ENCODE data around the gene RIMS3.

Gene RIMS3

DNA sequence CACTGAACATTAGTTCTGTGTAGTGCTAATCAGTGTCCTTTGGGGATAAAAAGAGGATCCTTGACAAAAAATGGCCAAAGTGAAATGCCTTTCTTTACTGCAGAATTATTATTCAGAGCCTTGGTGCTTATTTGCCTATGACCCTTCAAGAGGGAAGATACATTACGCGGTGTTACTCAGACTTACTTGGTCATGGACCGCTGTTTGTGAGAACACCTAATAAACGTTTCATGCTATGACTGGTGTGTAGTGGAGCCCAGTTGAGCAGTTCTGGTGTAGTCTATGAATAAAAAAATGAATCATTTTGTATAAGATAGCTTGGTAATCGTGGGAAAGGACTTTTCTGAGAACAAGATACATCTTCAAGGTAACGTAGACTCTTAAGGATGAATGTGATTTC lies 34.3 kb upstream of the RIMS3 start:
- Mint-ChIP-seq H3K9me3 (no peaks in the 10 kb centered on the region), H3K27ac (peak overlapping the region; percentile 82), H3K27me3 (no peaks in the 10 kb centered on the region), H3K36me3 (ENCODE audit: low read depth) (peaks cover 42% of the 10 kb centered on the region), H3K4me1 (ENCODE audit: low read depth) (peaks cover 78% of the 10 kb centered on the region), H3K4me3 (no peak overlapping the region)
- no peak for DNase-seq

GRCh38 chr1:40697436-40697835 lies 32.0 kb upstream of the RIMS3 start:
- no peaks in the 10 kb centered on the region for H3K27me3 Mint-ChIP-seq
- H3K36me3 Mint-ChIP-seq (ENCODE audit: low read depth): peaks cover 60% of the 10 kb centered on the region
- H3K9me3 Mint-ChIP-seq: no peaks in the 10 kb centered on the region
- H3K4me3 Mint-ChIP-seq: no peak overlapping the region
- no peak for DNase-seq
- H3K4me1 Mint-ChIP-seq (ENCODE audit: low read depth): peaks cover 82% of the 10 kb centered on the region
- peak overlapping the region; percentile 69 for H3K27ac Mint-ChIP-seq

DNA sequence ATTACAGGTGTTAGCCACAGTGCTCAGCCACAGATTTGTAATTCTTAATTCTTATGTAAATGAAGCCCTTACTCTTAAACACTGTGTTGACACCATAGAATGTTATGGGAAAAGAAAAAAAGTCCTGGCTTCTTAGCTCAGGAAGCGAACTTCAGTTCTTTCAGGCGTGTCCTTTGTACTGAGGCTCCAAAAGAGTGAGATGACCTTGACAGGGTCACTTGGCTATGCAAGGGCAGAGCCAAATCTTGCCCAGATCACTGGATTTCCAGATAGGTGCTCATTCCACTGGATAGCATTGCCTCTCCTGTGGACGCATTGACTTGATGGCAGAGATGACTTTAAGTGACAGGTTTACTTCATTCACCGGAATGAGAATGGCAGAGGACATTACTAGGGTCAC lies 30.8 kb upstream of the RIMS3 start:
- H3K27ac Mint-ChIP-seq: peak overlapping the region; percentile 37
- H3K4me1 Mint-ChIP-seq (ENCODE audit: low read depth): peaks cover 77% of the 10 kb centered on the region
- no peaks in the 10 kb centered on the region for H3K9me3 Mint-ChIP-seq
- no peak overlapping the region for H3K4me3 Mint-ChIP-seq
- H3K36me3 Mint-ChIP-seq (ENCODE audit: low read depth): peaks cover 70% of the 10 kb centered on the region
- no peak for DNase-seq
- H3K27me3 Mint-ChIP-seq: no peaks in the 10 kb centered on the region

DNA sequence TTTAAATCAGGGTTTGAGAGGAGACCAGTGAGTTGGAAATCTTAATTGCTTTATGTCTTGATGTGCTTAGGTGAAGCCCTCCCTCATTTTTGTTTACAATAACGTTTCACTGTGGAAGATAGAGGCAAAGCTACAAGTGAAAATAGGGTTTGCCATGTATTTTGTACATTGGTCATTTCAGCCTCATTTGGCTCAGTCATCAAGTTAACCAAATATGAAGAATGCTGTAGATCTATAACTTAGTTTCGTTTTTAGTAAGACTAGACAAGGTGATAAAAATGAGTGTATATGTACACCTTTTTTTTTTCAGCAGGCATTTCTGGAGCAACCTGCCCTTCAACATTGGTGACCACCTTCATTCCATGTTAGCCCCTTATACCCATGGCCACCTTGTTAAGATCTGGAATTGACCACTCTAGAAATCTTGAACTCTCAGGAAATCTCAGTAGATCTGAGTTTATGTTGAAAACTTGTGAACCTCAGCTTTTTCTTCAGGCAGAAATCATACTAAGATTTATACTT lies 28.9 kb upstream of the RIMS3 start:
- Mint-ChIP-seq H3K36me3 (ENCODE audit: low read depth) (peaks cover 76% of the 10 kb centered on the region), H3K9me3 (no peaks in the 10 kb centered on the region), H3K4me3 (peak overlapping the region; percentile 99), H3K4me1 (ENCODE audit: low read depth) (peaks cover 81% of the 10 kb centered on the region), H3K27ac (peak overlapping the region; percentile 99), H3K27me3 (no peaks in the 10 kb centered on the region)
- DNase-seq: no peak

- Mint-ChIP-seq H3K9me3 (no peaks in the 10 kb centered on the region), H3K4me1 (ENCODE audit: low read depth) (peaks cover 76% of the 10 kb centered on the region), H3K27ac (peak overlapping the region; percentile 99), H3K27me3 (no peaks in the 10 kb centered on the region), H3K4me3 (peak overlapping the region; percentile 99), H3K36me3 (ENCODE audit: low read depth) (peaks cover 69% of the 10 kb centered on the region)
- DNase-seq: no peak
Observed at GRCh38 chr1:40693425-40693824, 27.9 kb upstream of the RIMS3 start.

- H3K4me3 Mint-ChIP-seq: peak overlapping the region; percentile 99
- no peaks in the 10 kb centered on the region for H3K9me3 Mint-ChIP-seq
- DNase-seq: no peak
- peak overlapping the region; percentile 99 for H3K27ac Mint-ChIP-seq
- no peaks in the 10 kb centered on the region for H3K27me3 Mint-ChIP-seq
- H3K36me3 Mint-ChIP-seq (ENCODE audit: low read depth): peaks cover 69% of the 10 kb centered on the region
- H3K4me1 Mint-ChIP-seq (ENCODE audit: low read depth): peaks cover 70% of the 10 kb centered on the region
Observed at GRCh38 chr1:40692429-40692895, 27.0 kb upstream of the RIMS3 start.

DNA sequence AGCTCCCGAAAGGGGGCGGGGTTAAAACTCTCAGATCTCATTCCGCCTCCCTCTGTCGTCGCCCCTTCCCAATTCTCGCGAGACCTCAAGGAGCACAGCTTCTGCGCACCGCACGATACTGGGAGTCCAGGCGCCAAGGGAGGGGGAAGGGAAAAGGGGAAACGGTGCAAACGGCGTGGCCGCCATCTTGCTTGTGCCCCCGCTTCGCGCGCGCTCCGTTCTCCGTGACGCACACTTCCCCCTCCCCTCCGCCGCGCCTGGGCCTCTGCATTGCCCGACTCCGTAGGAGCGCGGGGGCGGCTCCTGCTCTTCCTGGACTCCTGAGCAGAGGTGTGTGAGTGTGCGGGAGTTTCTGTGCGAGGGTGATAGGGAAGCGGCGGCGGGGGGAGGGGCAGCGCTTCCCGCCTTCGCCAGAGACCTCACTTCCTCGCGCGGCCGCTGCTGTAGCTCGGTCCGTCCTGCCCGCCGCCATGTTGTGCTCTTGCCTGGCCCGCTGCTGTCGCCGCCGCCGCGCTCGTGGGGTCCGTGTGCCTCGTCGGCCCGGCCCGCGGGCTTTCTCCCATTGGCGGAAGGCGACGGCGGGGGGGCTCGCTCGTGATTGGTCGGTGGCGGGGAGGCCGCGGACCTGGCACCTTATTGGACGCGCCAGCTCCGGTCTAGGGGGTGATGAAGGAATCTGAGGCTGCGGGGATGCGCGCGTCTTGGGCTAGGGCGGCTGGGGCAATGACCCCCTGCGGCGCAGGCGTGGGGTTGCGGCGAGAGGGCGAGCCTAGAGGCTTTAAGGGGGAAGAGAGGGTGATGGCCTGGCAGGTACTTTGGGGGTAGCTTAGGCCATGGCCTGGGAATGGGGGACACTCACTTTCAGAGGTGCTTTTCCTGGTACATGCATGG lies 26.3 kb upstream of the RIMS3 start, which contains the start of gene NFYC:
TSS of gene NFYC (plus strand) at position 167 of the 891 bp plus-strand sequence. CDS start 47,140 bp downstream, outside the sequence.
- Mint-ChIP-seq H3K36me3 (ENCODE audit: low read depth) (peaks cover 69% of the 10 kb centered on the region), H3K9me3 (no peaks in the 10 kb centered on the region), H3K4me1 (ENCODE audit: low read depth) (peaks cover 63% of the 10 kb centered on the region), H3K4me3 (peak within 1 kb of the TSS; percentile 99), H3K27ac (peak within 1 kb of the TSS; percentile 99), H3K27me3 (no peaks in the 10 kb centered on the region)
- DNase-seq: peak; percentile 93

- Mint-ChIP-seq H3K36me3 (ENCODE audit: low read depth) (peaks cover 69% of the 10 kb centered on the region), H3K27me3 (no peaks in the 10 kb centered on the region), H3K4me3 (peak overlapping the region; percentile 99), H3K9me3 (no peaks in the 10 kb centered on the region), H3K4me1 (ENCODE audit: low read depth) (peaks cover 55% of the 10 kb centered on the region), H3K27ac (peak overlapping the region; percentile 99)
- no peak for DNase-seq
Observed at GRCh38 chr1:40690771-40691537, 25.5 kb upstream of the RIMS3 start.

- Mint-ChIP-seq H3K36me3 (ENCODE audit: low read depth) (peaks cover 64% of the 10 kb centered on the region), H3K27me3 (no peaks in the 10 kb centered on the region), H3K27ac (peak overlapping the region; percentile 47), H3K9me3 (no peaks in the 10 kb centered on the region), H3K4me3 (no peak overlapping the region), H3K4me1 (ENCODE audit: low read depth) (peaks cover 47% of the 10 kb centered on the region)
- DNase-seq: no peak
Observed at GRCh38 chr1:40689737-40690136, 24.3 kb upstream of the RIMS3 start.

- Mint-ChIP-seq H3K36me3 (ENCODE audit: low read depth) (peaks cover 46% of the 10 kb centered on the region), H3K27me3 (no peaks in the 10 kb centered on the region), H3K9me3 (no peaks in the 10 kb centered on the region), H3K27ac (no peak overlapping the region), H3K4me1 (ENCODE audit: low read depth) (peaks cover 26% of the 10 kb centered on the region), H3K4me3 (no peak overlapping the region)
- no peak for DNase-seq
Observed at GRCh38 chr1:40687661-40688060, 22.2 kb upstream of the RIMS3 start.

DNA sequence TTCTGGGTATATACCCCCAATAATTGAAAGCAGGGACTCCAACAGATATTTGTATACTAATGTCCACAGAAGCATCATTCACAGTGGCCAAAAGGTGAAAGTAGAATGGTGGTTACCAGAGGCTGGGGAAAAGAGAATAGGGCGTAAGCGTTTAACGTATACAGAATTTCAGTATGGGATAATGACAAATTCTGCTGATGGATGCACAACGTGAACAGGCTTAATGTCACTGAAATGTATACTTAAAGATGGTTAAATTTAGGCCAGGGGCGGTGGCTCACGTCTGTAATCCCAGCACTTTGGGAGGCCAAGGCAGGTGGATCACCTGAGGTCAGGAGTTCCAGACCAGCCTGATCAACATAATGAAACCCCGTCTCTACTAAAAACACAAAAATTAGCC lies 21.6 kb upstream of the RIMS3 start:
- peaks cover 40% of the 10 kb centered on the region for H3K36me3 Mint-ChIP-seq (ENCODE audit: low read depth)
- no peak for DNase-seq
- H3K4me1 Mint-ChIP-seq (ENCODE audit: low read depth): peaks cover 21% of the 10 kb centered on the region
- no peaks in the 10 kb centered on the region for H3K9me3 Mint-ChIP-seq
- H3K4me3 Mint-ChIP-seq: no peak overlapping the region
- no peak overlapping the region for H3K27ac Mint-ChIP-seq
- H3K27me3 Mint-ChIP-seq: no peaks in the 10 kb centered on the region

DNA sequence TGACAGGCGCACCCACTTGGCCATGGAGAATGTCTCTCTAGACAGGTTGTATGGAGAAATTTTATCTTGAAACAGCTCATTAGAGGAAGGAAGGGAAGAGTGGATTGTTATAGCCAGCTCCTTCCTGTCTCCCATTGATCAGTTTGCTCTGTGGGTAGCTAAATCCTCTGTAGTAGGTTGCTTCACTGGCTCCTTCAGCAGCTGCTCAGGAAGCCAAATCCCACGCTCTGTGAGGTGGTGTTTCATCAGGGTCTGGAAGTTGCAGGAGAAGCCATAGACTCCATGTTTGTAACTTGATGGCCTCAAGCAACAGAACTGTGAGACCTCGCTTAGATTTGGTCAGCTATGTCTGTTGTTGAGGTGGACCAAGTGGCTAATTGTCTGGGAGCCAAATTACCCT lies 19.2 kb upstream of the RIMS3 start:
- H3K4me1 Mint-ChIP-seq (ENCODE audit: low read depth): peaks cover 5% of the 10 kb centered on the region
- no peak for DNase-seq
- peaks cover 23% of the 10 kb centered on the region for H3K36me3 Mint-ChIP-seq (ENCODE audit: low read depth)

DNA sequence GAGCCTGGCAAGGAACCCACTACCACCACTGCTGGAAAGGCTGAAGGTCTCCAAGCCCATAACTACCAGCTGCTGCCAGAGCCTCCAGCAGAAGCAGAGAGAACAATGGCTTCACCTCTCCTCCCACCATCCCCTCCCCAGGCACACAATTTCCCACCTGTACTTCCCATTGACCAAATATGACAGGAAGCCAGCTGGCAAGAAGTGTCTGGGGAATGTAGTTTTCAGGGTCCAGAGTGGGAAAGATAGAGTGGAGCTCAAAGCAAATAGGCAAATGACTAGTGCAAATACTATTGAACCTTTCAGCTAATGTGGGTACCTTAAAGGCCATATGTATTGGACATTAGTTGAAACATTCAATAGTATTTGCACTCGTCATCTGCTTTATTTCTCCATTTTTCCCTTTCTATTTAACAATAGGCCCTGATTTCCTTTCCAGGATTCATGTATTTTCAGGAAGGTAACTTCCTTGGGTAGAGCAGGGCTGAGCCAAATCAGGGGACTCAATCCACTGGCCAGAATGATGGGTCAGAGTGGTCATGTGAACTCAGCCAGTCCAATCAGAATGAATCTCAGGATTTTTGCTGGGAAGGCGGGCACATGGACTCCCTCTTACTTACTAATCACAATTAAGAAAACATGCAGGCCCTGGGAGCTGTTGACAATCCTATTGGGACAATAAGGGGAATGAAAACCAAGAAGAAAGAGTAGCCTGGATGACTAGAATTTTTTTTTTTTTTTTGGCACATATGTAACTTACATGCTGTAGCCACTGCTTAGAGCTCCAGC lies 13.9 kb upstream of the RIMS3 start:
- Mint-ChIP-seq H3K9me3 (no peaks in the 10 kb centered on the region), H3K4me1 (ENCODE audit: low read depth) (no peaks in the 10 kb centered on the region), H3K36me3 (ENCODE audit: low read depth) (no peaks in the 10 kb centered on the region), H3K27ac (no peak overlapping the region), H3K27me3 (no peaks in the 10 kb centered on the region), H3K4me3 (no peak overlapping the region)
- no peak for DNase-seq

More for the DNA sequence above, 19.2 kb upstream of the RIMS3 start:
- Mint-ChIP-seq H3K4me3 (no peak overlapping the region), H3K9me3 (no peaks in the 10 kb centered on the region), H3K27ac (no peak overlapping the region), H3K27me3 (no peaks in the 10 kb centered on the region)

GRCh38 chr1:40676501-40676900 lies 11.0 kb upstream of the RIMS3 start:
- DNase-seq: no peak
- H3K4me3 Mint-ChIP-seq: no peak overlapping the region
- H3K36me3 Mint-ChIP-seq (ENCODE audit: low read depth): no peaks in the 10 kb centered on the region
- H3K9me3 Mint-ChIP-seq: no peaks in the 10 kb centered on the region
- no peaks in the 10 kb centered on the region for H3K27me3 Mint-ChIP-seq
- H3K4me1 Mint-ChIP-seq (ENCODE audit: low read depth): no peaks in the 10 kb centered on the region
- H3K27ac Mint-ChIP-seq: no peak overlapping the region

Measured in activated T-cell treated with anti-CD3 and anti-CD28 coated beads, Interleukin-2, amount 50 U/mL, for 24 hours (primary cell).